ENCODE data around the gene SHISA9. TPM values are rescaled to one million over a fixed set of nuclear protein-coding genes. Genes with fewer than 3 reads are reported as not detected.

The SHISA9 gene
- total RNA-seq, 1 donor = not detected

- H3K4me1 ChIP-seq (ENCODE audit: insufficient read depth, low read length) = no peaks in the 10 kb centered on the region
Observed at GRCh38 chr16:13189250-13189649, 287.9 kb downstream of the SHISA9 start.

GRCh38 chr16:13193721-13194120, 292.3 kb downstream of the SHISA9 start:
- Histone ChIP-seq H3K4me3 (ENCODE audit: low read length) (no peak overlapping the region), H3K9me3 (ENCODE audit: low read depth, low read length) (no peaks in the 10 kb centered on the region), H3K4me1 (ENCODE audit: insufficient read depth, low read length) (no peaks in the 10 kb centered on the region), H3K27me3 (ENCODE audit: insufficient read depth, low read length) (no peaks in the 10 kb centered on the region)

More at GRCh38 chr16:13189250-13189649, 287.9 kb downstream of the SHISA9 start:
- Histone ChIP-seq H3K27me3 (ENCODE audit: insufficient read depth, low read length) (no peaks in the 10 kb centered on the region), H3K4me3 (ENCODE audit: low read length) (no peak overlapping the region), H3K9me3 (ENCODE audit: low read depth, low read length) (no peaks in the 10 kb centered on the region)

GRCh38 chr16:13194766-13195165, 293.4 kb downstream of the SHISA9 start:
- Histone ChIP-seq H3K9me3 (ENCODE audit: low read depth, low read length) (no peaks in the 10 kb centered on the region), H3K4me1 (ENCODE audit: insufficient read depth, low read length) (no peaks in the 10 kb centered on the region), H3K4me3 (ENCODE audit: low read length) (no peak overlapping the region), H3K27me3 (ENCODE audit: insufficient read depth, low read length) (no peaks in the 10 kb centered on the region)

- Histone ChIP-seq H3K4me3 (ENCODE audit: low read length) (no peak overlapping the region), H3K4me1 (ENCODE audit: insufficient read depth, low read length) (no peaks in the 10 kb centered on the region), H3K27me3 (ENCODE audit: insufficient read depth, low read length) (no peaks in the 10 kb centered on the region), H3K9me3 (ENCODE audit: low read depth, low read length) (no peaks in the 10 kb centered on the region)
Observed at GRCh38 chr16:13203725-13204124, 302.3 kb downstream of the SHISA9 start.

GRCh38 chr16:13205352-13205751, 304.0 kb downstream of the SHISA9 start:
- Histone ChIP-seq H3K4me3 (ENCODE audit: low read length) (no peak overlapping the region), H3K4me1 (ENCODE audit: insufficient read depth, low read length) (no peaks in the 10 kb centered on the region), H3K9me3 (ENCODE audit: low read depth, low read length) (no peaks in the 10 kb centered on the region), H3K27me3 (ENCODE audit: insufficient read depth, low read length) (no peaks in the 10 kb centered on the region)

- H3K27me3 ChIP-seq (ENCODE audit: insufficient read depth, low read length) = no peaks in the 10 kb centered on the region
- H3K4me1 ChIP-seq (ENCODE audit: insufficient read depth, low read length) = no peaks in the 10 kb centered on the region
- no peaks in the 10 kb centered on the region for H3K9me3 ChIP-seq (ENCODE audit: low read depth, low read length)
- no peak overlapping the region for H3K4me3 ChIP-seq (ENCODE audit: low read length)
Observed at GRCh38 chr16:13206606-13207005, 305.2 kb downstream of the SHISA9 start.

- Histone ChIP-seq H3K4me3 (ENCODE audit: low read length) (no peak overlapping the region), H3K4me1 (ENCODE audit: insufficient read depth, low read length) (no peaks in the 10 kb centered on the region), H3K27me3 (ENCODE audit: insufficient read depth, low read length) (no peaks in the 10 kb centered on the region), H3K9me3 (ENCODE audit: low read depth, low read length) (no peaks in the 10 kb centered on the region)
Observed at GRCh38 chr16:13207151-13207550, 305.8 kb downstream of the SHISA9 start.

- Histone ChIP-seq H3K4me1 (ENCODE audit: insufficient read depth, low read length) (no peaks in the 10 kb centered on the region), H3K4me3 (ENCODE audit: low read length) (no peak overlapping the region), H3K9me3 (ENCODE audit: low read depth, low read length) (no peaks in the 10 kb centered on the region), H3K27me3 (ENCODE audit: insufficient read depth, low read length) (no peaks in the 10 kb centered on the region)
Observed at GRCh38 chr16:13223666-13224065, 322.3 kb downstream of the SHISA9 start.

- no peaks in the 10 kb centered on the region for H3K9me3 ChIP-seq (ENCODE audit: low read depth, low read length)
Observed at GRCh38 chr16:13229039-13229438, 327.6 kb downstream of the SHISA9 start.

GRCh38 chr16:13231365-13231764, 330.0 kb downstream of the SHISA9 start:
- H3K4me3 ChIP-seq (ENCODE audit: low read length) = no peak overlapping the region
- H3K4me1 ChIP-seq (ENCODE audit: insufficient read depth, low read length) = no peaks in the 10 kb centered on the region
- no peaks in the 10 kb centered on the region for H3K27me3 ChIP-seq (ENCODE audit: insufficient read depth, low read length)
- no peaks in the 10 kb centered on the region for H3K9me3 ChIP-seq (ENCODE audit: low read depth, low read length)

More at GRCh38 chr16:13229039-13229438, 327.6 kb downstream of the SHISA9 start:
- Histone ChIP-seq H3K4me1 (ENCODE audit: insufficient read depth, low read length) (no peaks in the 10 kb centered on the region), H3K4me3 (ENCODE audit: low read length) (no peak overlapping the region), H3K27me3 (ENCODE audit: insufficient read depth, low read length) (no peaks in the 10 kb centered on the region)

- no peak overlapping the region for H3K4me3 ChIP-seq (ENCODE audit: low read length)
- no peaks in the 10 kb centered on the region for H3K9me3 ChIP-seq (ENCODE audit: low read depth, low read length)
- H3K4me1 ChIP-seq (ENCODE audit: insufficient read depth, low read length) = no peaks in the 10 kb centered on the region
- H3K27me3 ChIP-seq (ENCODE audit: insufficient read depth, low read length) = no peaks in the 10 kb centered on the region
Observed at GRCh38 chr16:13234999-13235398, 333.6 kb downstream of the SHISA9 start.

GRCh38 chr16:13236308-13236707, 334.9 kb downstream of the SHISA9 start:
- Histone ChIP-seq H3K4me1 (ENCODE audit: insufficient read depth, low read length) (no peaks in the 10 kb centered on the region), H3K9me3 (ENCODE audit: low read depth, low read length) (no peaks in the 10 kb centered on the region), H3K4me3 (ENCODE audit: low read length) (no peak overlapping the region), H3K27me3 (ENCODE audit: insufficient read depth, low read length) (no peaks in the 10 kb centered on the region)

- no peaks in the 10 kb centered on the region for H3K9me3 ChIP-seq (ENCODE audit: low read depth, low read length)
- H3K4me1 ChIP-seq (ENCODE audit: insufficient read depth, low read length) = no peaks in the 10 kb centered on the region
- no peaks in the 10 kb centered on the region for H3K27me3 ChIP-seq (ENCODE audit: insufficient read depth, low read length)
- no peak overlapping the region for H3K4me3 ChIP-seq (ENCODE audit: low read length)
Observed at GRCh38 chr16:13238182-13238581, 336.8 kb downstream of the SHISA9 start.

- no peaks in the 10 kb centered on the region for H3K9me3 ChIP-seq (ENCODE audit: low read depth, low read length)
- no peaks in the 10 kb centered on the region for H3K4me1 ChIP-seq (ENCODE audit: insufficient read depth, low read length)
- H3K27me3 ChIP-seq (ENCODE audit: insufficient read depth, low read length) = no peaks in the 10 kb centered on the region
- no peak overlapping the region for H3K4me3 ChIP-seq (ENCODE audit: low read length)
Observed at GRCh38 chr16:13242201-13242600, 340.8 kb downstream of the SHISA9 start.

GRCh38 chr16:13244770-13245169, 343.4 kb downstream of the SHISA9 start:
- no peaks in the 10 kb centered on the region for H3K9me3 ChIP-seq (ENCODE audit: low read depth, low read length)
- no peak overlapping the region for H3K4me3 ChIP-seq (ENCODE audit: low read length)
- no peaks in the 10 kb centered on the region for H3K27me3 ChIP-seq (ENCODE audit: insufficient read depth, low read length)
- H3K4me1 ChIP-seq (ENCODE audit: insufficient read depth, low read length) = no peaks in the 10 kb centered on the region

- no peaks in the 10 kb centered on the region for H3K27me3 ChIP-seq (ENCODE audit: insufficient read depth, low read length)
- no peaks in the 10 kb centered on the region for H3K4me1 ChIP-seq (ENCODE audit: insufficient read depth, low read length)
- no peaks in the 10 kb centered on the region for H3K9me3 ChIP-seq (ENCODE audit: low read depth, low read length)
- H3K4me3 ChIP-seq (ENCODE audit: low read length) = no peak overlapping the region
Observed at GRCh38 chr16:13245713-13246377, 344.4 kb downstream of the SHISA9 start.

Data from mononuclear cell (primary cell).